ENCODE measurements around the gene SPTBN1. TPM values are rescaled to one million over a fixed set of nuclear protein-coding genes. Genes with fewer than 3 reads are reported as not detected.

The SPTBN1 gene
- total RNA-seq, 1 donor from 2014 or later, result 217 TPM

DNA sequence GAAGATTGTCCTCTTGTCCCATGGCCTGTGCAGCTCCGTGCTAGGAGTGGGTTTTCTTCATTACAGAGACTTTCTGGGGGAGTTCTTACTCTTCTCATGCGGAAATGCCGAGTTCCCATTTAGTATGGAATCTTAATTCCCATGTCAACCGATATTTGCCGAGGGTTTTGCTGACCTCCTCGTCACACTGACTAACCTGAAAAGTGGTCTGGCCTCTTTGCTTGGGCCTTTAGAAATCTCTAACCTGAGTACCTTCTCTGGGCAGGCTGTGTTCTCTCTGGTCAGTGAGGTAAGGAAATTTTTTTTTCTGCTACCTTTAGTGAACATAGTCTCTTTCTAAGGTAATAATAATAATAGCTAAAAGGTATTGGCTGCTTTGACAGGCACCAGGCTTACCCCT, 256.4 kb downstream of the SPTBN1 start:
- H3K36me3 Mint-ChIP-seq (ENCODE audit: low read depth), result no peaks in the 10 kb centered on the region
- no peak for TF ChIP-seq CTCF (conservative IDR thresholded peaks at IDR 0.05)
- H3K27ac Mint-ChIP-seq (ENCODE audit: unreplicated experiment), result no peak overlapping the region
- H3K9me3 Mint-ChIP-seq, result no peaks in the 10 kb centered on the region
- H3K27me3 Mint-ChIP-seq (ENCODE audit: low read depth), result peaks cover 3% of the 10 kb centered on the region
- H3K4me3 Mint-ChIP-seq, result no peak overlapping the region
- DNase-seq (ENCODE audit: low read depth, low spot score), result no peak
- peaks cover 4% of the 10 kb centered on the region for H3K4me1 Mint-ChIP-seq

DNA sequence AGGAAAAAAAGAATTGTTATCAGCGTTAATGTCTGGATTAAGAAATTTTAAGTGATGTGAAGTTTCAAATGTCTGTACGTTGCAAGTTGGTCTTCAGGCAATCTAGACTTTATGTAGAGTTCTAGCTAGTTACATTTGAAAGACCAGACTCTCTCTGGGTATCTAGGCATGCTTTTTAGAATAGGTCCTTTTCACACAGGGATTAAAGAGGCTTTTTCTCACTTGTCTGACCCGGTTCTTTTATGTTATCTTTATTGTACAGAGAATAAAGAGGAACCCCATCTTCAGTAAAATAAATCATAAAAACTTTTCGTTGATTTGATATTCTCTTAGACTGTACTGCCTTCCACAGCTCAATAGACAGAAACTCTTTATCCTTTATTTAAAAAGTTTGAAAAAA, 258.9 kb downstream of the SPTBN1 start:
- no peak for TF ChIP-seq CTCF (conservative IDR thresholded peaks at IDR 0.05)
- Mint-ChIP-seq H3K36me3 (ENCODE audit: low read depth) (no peaks in the 10 kb centered on the region), H3K27ac (ENCODE audit: unreplicated experiment) (no peak overlapping the region), H3K4me1 (peaks cover 4% of the 10 kb centered on the region), H3K9me3 (no peaks in the 10 kb centered on the region), H3K4me3 (no peak overlapping the region), H3K27me3 (ENCODE audit: low read depth) (peaks cover 23% of the 10 kb centered on the region)
- DNase-seq (ENCODE audit: low read depth, low spot score), result no peak

GRCh38 chr2:54716375-54716774, 260.2 kb downstream of the SPTBN1 start:
- TF ChIP-seq CTCF (conservative IDR thresholded peaks at IDR 0.05), result no peak
- Mint-ChIP-seq H3K27ac (ENCODE audit: unreplicated experiment) (no peak overlapping the region), H3K36me3 (ENCODE audit: low read depth) (no peaks in the 10 kb centered on the region), H3K4me1 (peaks cover 4% of the 10 kb centered on the region), H3K27me3 (ENCODE audit: low read depth) (peaks cover 25% of the 10 kb centered on the region), H3K9me3 (no peaks in the 10 kb centered on the region), H3K4me3 (no peak overlapping the region)
- no peak for DNase-seq (ENCODE audit: low read depth, low spot score)

GRCh38 chr2:54720563-54720962, 264.4 kb downstream of the SPTBN1 start:
- H3K27me3 Mint-ChIP-seq (ENCODE audit: low read depth), result peaks cover 39% of the 10 kb centered on the region
- TF ChIP-seq CTCF (conservative IDR thresholded peaks at IDR 0.05), result no peak
- no peaks in the 10 kb centered on the region for H3K9me3 Mint-ChIP-seq
- peaks cover 19% of the 10 kb centered on the region for H3K4me1 Mint-ChIP-seq
- no peak overlapping the region for H3K4me3 Mint-ChIP-seq
- no peak overlapping the region for H3K27ac Mint-ChIP-seq (ENCODE audit: unreplicated experiment)
- H3K36me3 Mint-ChIP-seq (ENCODE audit: low read depth), result no peaks in the 10 kb centered on the region
- DNase-seq (ENCODE audit: low read depth, low spot score), result no peak

Other genes starting within 250 kb of the SPTBN1 start
- not detected in 2 replicates for gene TSPYL6, start 200.1 kb upstream of the SPTBN1 start, total RNA-seq